ENCODE measurements around the gene CCDC85C.

The CCDC85C gene

GRCh38 chr14:99516871-99517642, 87.0 kb downstream of the CCDC85C start:
- TF ChIP-seq ZFX (IDR thresholded peaks at IDR 0.05; ENCODE audit: borderline replicate concordance) = no peak
- TF ChIP-seq, protein P1, sequence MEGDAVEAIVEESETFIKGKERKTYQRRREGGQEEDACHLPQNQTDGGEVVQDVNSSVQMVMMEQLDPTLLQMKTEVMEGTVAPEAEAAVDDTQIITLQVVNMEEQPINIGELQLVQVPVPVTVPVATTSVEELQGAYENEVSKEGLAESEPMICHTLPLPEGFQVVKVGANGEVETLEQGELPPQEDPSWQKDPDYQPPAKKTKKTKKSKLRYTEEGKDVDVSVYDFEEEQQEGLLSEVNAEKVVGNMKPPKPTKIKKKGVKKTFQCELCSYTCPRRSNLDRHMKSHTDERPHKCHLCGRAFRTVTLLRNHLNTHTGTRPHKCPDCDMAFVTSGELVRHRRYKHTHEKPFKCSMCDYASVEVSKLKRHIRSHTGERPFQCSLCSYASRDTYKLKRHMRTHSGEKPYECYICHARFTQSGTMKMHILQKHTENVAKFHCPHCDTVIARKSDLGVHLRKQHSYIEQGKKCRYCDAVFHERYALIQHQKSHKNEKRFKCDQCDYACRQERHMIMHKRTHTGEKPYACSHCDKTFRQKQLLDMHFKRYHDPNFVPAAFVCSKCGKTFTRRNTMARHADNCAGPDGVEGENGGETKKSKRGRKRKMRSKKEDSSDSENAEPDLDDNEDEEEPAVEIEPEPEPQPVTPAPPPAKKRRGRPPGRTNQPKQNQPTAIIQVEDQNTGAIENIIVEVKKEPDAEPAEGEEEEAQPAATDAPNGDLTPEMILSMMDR (IDR thresholded peaks at IDR 0.05) = no peak
- H3K27ac ChIP-seq = no peak overlapping the region

DNA sequence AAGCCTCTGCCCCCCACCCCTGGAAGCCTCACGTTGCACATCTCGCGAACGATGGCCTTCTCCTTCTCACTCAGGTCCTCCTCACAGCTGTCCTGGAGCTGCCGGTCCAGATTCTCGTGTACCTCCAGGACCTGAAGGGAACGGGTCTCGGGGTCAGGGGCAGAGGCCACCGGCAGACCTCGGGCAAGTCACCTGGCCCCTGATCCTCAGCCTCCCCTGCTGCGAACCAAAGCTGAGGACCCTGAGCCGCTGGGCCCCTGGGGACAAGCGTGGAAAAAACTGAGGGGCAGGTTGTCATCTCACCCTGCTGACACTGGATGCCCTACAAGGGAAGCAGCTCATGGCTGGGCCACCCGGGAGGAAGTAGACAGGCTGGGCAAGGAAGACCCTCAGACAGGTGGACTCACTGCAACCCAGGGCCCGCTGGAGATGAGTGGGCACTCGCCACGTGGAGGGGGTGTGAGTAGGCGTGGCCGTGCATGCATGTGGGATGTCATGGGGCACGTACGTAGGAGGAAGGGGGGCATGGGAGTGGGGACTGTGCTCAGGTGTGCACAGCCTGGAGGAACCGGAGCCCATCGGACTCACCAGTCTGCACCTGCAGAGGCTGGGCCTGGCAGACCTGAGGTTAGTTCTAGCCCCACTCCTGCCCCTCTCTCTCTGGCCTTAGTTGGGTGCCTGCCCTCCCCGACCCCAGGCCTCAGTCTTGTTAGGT, 87.7 kb downstream of the CCDC85C start:
- no peak for TF ChIP-seq ZFX (IDR thresholded peaks at IDR 0.05; ENCODE audit: borderline replicate concordance)
- TF ChIP-seq, protein P1 (IDR thresholded peaks at IDR 0.05) = no peak
- no peak overlapping the region for H3K27ac ChIP-seq

- H3K27ac ChIP-seq = no peak overlapping the region
- TF ChIP-seq ZFX (IDR thresholded peaks at IDR 0.05; ENCODE audit: borderline replicate concordance) = no peak
Observed at GRCh38 chr14:99515301-99516155, 88.5 kb downstream of the CCDC85C start.

GRCh38 chr14:99514552-99515300, 89.3 kb downstream of the CCDC85C start:
- H3K27ac ChIP-seq = no peak overlapping the region
- TF ChIP-seq, protein P1 (IDR thresholded peaks at IDR 0.05) = no peak
- TF ChIP-seq ZFX (IDR thresholded peaks at IDR 0.05; ENCODE audit: borderline replicate concordance) = no peak

DNA sequence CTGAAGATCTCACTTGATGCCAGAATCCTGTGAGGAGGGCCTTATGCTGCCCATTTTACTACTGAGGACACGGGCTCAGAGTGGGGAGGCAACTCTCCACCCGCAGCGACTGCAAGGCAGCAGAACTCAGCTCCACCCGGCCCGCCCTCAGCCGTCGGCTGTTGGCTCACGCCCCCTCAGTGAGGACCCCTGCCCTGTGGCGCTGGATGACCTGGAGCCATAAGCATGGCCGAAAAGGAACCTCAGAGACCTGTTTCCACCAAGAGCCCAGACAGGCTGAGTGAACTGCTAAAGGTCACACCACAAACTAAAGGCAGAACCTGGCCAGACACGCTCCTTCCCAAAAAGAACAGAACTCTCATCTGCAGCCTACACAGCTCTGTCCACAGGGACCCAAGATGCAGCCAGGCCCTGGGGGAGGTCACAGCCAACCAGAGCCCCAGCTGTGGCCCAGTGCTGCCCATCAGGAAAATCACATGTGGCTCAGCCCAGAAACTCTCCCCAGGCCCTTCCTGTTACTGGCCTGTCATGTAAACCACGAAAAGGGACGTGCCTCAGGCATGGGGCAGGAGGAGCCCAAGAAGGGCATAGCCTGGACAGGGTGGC, 90.0 kb downstream of the CCDC85C start:
- TF ChIP-seq ZFX (IDR thresholded peaks at IDR 0.05; ENCODE audit: borderline replicate concordance) = no peak
- TF ChIP-seq, protein P1 (IDR thresholded peaks at IDR 0.05) = no peak
- no peak overlapping the region for H3K27ac ChIP-seq

DNA sequence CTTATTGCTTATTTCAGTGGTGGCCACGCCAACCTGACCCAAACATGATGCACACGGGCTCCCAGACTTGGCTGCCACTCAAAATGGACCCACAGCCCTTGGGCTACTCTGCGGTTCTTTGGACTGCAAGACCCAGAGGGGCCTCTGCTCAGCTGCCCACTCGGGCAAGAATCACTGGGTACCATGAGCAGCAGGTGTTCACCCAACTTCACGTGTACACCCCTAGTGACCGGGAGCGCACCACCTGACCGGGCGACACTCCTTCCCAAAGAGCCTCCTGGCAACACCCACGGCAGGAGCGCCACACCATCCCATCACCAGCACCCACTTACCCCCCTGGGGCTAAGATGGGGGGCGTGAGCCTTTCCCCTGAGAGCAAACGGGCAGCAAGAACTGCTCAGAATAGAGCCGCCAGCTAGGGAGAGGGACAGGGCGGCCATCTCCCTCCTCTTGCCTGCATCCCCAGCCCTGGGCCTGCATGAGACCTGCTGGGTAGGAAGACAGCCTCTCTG, 90.8 kb downstream of the CCDC85C start:
- TF ChIP-seq, protein P1 (IDR thresholded peaks at IDR 0.05) = no peak
- no peak overlapping the region for H3K27ac ChIP-seq
